Ramos (cell line): ENCODE results near the gene EPM2AIP1.
"Not testable (repeated sequence)": the region's sequence is repeated elsewhere in the genome, so short reads cannot be mapped to it uniquely, and the experiment has no call there.

Experiments
- in situ Hi-C: fragments of 300-500 bp; cut with MboI; formaldehyde crosslinking; loops from one replicate; pipeline ENCODE4 v1.14.3; 2022; ENCODE audit warnings: low sequenced_read_pairs; ENCODE audit not compliant: unreplicated experiment

EPM2AIP1 gene

DNA sequence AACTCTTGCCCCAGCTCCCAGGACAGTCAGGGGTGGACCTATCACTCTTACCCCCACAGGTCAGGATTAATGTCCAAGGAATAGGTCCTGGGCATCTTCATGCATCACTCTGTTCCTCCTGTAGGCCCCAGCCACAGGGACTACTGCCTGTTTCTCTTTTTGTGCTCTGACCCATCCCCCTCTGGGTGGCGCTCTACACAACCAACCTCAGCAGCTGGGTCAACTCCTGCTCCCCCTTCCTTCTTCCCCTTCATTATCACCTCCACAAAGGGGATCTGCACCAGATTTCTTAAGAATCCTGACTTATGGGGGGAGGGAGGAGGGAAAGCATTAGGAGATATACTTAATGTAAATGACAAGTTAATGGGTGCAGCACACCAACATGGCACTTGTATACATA, 35.9 kb downstream of the EPM2AIP1 start:
- in situ Hi-C loops: no loop called here

DNA sequence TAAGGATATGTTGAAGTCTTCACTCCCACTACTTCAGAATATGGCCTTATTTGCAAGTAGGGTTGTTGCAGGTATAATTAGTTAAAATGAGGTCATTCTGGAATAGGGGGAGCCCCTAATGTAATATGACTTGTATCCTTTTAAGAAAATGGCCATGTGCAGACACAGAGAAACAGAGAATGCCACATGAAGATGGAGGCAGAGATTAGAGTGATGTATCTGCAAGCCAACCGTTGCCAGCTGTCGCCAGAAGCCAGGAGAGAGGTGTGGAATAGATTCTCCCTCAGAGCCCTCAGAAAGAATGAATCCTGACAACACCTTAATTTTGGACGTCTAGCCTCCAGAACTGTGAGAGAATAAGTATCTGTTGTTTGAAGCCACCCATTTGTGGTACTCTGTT, 36.8 kb downstream of the EPM2AIP1 start:
- in situ Hi-C loops: no loop called here

DNA sequence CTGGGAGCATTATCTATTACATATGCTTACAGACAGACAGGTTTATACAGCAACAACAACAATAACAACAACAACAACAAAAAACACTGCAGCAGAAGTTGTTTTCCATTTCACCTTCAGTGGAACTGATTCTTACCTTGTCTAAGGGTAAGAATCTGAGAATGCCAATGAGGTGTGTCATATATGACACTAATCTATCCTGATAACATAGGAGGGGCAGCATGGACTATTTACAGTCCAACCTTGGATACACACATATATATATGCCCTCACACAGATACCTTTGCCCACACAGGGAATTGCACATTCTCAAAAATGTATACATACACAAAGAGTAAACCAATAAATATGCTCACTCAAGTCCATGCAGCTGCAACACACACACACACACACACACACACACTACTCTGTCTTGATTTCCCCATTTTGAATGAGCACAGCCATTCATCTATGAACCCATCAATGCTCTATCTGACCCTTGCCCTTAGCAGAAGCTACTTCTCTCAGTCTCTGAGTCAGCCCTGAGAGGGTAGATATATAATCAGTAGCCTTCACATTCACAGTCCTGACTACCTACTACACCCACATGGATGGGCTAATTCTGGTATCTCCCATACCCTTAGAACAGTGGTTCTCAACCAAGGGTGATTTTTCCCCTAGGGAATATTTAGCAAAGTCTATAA, 38.3 kb downstream of the EPM2AIP1 start:
- in situ Hi-C loops: no loop called here

DNA sequence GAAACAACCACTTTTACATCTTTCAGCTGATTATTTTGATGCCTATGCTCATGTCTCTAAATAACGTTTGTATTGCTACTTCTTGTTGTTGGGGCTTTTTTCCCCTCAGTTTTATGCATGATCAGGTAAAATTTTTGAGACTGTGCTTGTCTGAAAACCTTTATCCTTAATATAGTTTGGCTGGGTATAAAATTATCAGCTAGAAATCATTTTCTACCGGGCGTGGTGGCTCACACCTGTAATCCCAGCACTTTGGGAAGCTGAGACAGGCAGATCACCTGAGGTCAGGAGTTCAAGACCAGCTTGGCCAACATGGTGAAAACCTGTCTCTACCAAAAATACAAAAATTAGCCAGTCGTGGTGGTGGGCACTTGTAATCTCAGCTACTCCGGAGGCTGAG, 45.1 kb downstream of the EPM2AIP1 start:
- in situ Hi-C loops: not testable (repeated sequence)

DNA sequence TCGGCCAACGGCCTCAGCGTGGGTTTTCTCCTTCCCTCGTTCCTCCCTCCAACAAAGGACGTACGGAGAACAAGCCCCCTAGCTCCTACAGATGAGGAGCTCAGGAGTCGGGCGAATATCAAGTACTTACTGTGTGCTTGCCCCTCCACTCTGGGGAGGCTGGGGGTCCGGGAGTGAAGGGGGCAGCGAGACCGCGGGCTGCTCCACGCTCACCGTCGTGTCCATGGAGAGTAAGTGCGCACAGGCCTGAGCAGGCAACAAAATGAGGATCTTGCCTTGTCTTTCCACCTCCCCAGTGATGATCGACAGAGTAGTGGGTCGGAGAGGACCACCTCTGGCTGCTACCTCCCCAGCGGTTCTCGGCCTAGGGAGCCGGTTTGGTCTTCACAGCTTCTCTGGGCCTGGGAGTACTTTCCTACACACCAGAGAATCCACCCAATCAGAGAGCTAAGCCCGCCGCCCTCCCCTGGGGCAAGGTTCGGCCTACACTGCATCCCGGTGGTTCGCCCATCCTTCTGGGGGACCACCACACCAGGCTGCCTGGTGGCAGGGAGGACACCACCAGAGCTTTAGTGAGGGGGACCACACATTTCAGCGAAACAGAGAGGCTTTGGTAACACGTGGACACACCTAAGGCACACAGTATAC, 47.5 kb downstream of the EPM2AIP1 start:
- in situ Hi-C loops: no loop called here

DNA sequence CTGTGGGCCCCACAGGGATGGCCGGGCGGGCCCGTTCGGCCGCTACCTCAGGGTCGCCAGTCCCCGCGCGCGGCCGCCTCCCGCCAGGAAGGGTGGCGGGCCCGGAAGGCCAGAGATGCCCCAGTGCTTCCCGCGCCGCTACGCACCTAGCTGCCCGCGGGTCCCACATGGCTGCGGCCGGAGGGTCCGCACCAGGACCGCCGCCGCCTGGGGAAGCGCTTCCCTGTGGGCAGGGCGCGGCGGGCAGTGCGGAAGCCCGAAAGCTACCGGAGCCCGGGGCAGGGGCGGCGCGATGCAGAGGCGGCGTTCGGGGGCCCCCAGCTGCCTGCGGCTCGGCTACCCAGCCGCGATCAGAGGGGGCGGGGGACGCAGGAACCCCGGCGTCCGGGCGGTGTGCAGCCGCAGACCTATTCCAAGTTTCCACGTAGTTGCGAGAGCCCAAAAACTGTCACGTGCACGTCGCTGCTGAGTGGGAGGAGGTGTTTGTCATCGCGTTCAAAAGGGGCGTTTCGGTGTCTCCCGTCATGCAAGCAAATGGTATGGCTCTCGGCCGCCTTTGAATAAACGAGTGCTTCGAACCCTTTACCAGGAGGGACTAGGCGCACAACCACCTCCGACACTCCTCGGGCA, 48.2 kb downstream of the EPM2AIP1 start, which contains the start of gene TRANK1:
Gene TRANK1, minus strand, starts transcription at position 414 of the 630 bp plus-strand sequence. Its CDS starts 245 bp downstream, at position 169.
- in situ Hi-C loops: no loop called here

DNA sequence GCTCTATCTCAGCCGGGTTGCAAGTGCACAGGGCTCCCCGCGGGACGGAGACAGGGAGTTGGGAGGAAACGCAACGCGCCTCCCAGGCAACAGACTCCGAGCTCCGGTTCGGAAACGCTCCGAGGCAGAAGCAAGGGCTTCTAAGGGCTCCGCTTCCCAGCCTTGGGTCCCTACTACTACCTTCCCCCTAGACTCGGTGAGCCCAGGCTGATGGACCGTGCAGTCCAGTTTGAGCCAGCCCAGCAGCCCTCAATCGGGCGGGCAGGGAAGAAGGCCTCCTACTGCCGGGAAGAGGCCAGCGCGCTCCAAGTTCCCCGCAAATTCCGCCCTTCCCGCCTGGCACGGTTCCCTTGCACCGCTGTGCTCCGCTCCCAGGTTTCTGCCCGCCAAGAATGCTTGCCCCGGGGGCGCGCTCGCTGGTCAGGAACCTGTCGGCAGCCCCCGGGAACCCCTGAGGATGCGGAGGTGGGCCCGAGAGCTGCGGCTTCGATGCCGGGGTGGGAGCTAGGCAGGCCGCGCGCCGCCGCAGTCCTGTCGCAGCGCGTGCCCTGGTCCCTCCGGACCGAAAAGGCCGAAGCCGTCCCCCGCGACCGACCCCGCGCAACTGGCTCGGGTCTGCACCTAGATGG, 48.8 kb downstream of the EPM2AIP1 start:
- in situ Hi-C loops: no loop called here

DNA sequence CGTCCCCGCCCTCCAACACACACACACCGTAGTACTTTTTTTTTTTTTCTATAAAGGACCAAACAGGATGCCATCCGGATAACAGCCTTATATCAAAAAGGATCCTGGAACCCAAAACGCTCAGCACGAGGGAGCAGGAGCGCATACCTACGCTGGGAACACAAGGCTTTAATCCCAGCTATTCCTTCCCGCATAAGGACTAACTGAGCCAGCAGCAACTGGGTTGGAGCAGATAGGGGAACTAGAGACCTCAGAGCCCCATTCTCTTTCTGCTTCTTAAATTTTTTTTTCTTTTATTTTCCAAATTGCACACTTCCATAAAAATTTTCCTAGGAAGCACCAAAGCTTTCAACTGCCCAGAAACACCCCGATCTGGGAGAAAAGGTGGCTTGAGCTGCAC, 49.3 kb downstream of the EPM2AIP1 start:
- in situ Hi-C loops: no loop called here

DNA sequence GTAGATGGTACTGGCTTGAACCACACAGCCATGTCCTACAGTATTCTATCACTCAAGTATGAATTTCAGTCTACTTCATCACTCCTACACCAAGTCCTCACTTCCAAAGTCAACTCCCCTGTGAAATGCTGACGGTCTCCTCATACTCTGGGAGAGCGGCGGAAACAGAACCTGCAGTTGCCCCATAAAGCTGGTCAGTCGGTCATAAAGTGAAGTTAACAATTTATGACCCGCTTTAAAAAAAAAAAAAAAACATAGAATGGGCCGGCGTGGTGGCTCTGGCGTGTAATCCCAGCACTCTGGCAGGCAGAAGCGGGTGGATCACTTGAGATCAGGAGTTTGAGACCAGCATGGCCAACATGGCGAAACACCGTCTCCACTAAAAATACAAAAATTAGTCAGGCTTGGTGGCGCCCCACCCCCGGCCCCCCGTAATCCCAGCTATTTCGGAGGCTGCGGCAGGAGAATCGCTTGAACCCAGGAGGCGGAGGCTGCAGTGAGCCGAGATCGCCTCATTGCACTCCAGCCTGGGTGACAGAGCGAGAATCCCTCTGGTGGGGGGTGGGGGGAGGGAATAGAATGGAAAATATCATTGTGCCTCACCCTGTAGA, 50.2 kb downstream of the EPM2AIP1 start:
- in situ Hi-C loops: no loop called here

DNA sequence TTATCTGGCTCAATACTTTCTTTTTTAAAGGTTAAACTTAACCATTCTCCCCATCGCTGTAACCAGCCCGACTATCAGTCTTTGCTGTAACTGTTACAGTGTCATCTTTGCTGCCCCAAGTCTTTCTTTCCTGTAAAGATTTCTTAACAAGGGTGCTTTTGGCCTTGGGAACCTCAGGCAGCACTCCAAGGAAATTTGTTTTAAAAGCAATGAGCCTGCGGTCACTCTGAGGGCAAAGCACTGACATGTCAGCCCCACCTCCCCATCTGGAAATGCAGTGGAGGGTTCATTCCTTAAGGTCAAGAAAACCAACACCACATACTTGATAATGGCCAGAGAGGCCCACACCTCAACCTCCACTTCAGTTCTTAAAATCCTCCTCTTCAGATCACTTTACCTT, 51.3 kb downstream of the EPM2AIP1 start:
- in situ Hi-C loops: no loop called here

DNA sequence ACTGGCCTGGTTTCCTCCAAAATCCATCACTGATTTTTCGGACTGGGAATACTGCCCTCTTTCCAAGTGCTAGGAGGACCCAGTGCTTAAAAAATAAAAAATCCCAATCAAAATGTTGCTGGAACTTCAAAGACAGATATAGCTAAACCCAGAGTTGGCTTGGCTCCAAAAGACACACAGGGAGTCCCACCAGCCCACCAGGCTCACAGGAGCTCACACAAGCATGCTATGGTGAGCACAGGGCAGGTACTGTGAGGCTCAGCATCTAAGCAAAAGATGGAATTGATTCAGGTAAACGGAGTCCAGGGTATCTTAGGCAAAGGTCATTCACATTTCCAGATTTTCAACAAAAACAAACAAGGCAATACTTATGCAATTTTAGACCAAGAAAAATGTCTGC, 51.8 kb downstream of the EPM2AIP1 start:
- in situ Hi-C loops: no loop called here

DNA sequence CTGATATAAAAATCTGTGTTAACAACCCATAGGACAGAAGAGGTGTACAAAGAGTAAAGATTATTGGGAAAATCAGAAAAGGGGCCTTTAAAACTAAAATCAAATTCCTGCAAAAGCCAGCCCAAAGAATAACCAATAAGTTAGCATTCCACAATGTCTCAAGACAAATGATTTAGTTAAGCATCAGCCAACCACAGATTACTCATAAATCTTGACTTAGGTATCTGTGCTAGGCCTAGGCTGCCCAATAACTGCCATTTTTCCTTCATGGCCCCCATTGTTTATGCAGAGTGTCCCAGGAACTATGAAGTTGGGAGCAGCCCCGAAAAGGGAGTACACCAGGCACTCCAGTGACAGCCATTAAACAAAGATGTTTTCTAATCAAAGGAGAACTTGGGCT, 55.4 kb downstream of the EPM2AIP1 start:
- in situ Hi-C loops: no loop called here
